Heart right ventricle (tissue), 16 donors: ENCODE measurements around the gene GNL2. TPM values are rescaled to one million over a fixed set of nuclear protein-coding genes. Genes with fewer than 3 reads are reported as not detected.

ENCODE experiments used
- ATAC-seq, 8 donors: fragments of 200-7000 bp; cut with Tn5 transposase; one replicate each; pipeline ENCODE4 v1.9.1; 2020; ENCODE audit warnings: mild to moderate bottlenecking in 8 of 8, moderate library complexity in 8 of 8, moderate number of reproducible peaks in 1 of 8
- DNase-seq, 2 donors: peaks; one replicate each; pipeline ENCODE4 v3.0.0-alpha.2; 2020
- H3K27ac ChIP-seq, 10 donors: fragments of 200-600 bp; sonication (generic) in 2 of 10; one replicate each; pipeline versions ENCODE4 v1.5.0 to v1.8.0; 2020 to 2022; ENCODE audit warnings: mild to moderate bottlenecking in 3 of 10
- H3K27me3 ChIP-seq, 7 donors: fragments of 200-600 bp; one replicate each; pipeline ENCODE4 v1.8.0; 2021 to 2022; ENCODE audit warnings: mild to moderate bottlenecking in 2 of 7
- H3K36me3 ChIP-seq, 9 donors: fragments of 200-600 bp; sonication (generic) in 1 of 9; one replicate each; pipeline versions ENCODE4 v1.5.0 to v1.8.0; 2020 to 2022; ENCODE audit warnings: mild to moderate bottlenecking in 2 of 9
- H3K4me1 ChIP-seq, 9 donors: fragments of 200-600 bp; sonication (generic) in 1 of 9; one replicate each; pipeline versions ENCODE4 v1.5.0 to v1.8.0; 2020 to 2022; ENCODE audit warnings: mild to moderate bottlenecking in 4 of 9
- H3K4me3 ChIP-seq, 10 donors: fragments of 200-600 bp; sonication (generic) in 2 of 10; one replicate each; pipeline versions ENCODE4 v1.5.0 to v1.8.0; 2020 to 2022; ENCODE audit warnings: mild to moderate bottlenecking in 7 of 10, moderate library complexity in 2 of 10
- H3K9me3 ChIP-seq, 11 donors: fragments of 200-600 bp in 10 of 11; sonication (generic) in 2 of 11; one replicate each; pipeline versions ENCODE4 v1.5.0 to v1.8.0; 2013 to 2022; ENCODE audit warnings: mild to moderate bottlenecking in 2 of 11, control low read depth in 1 of 11, moderate library complexity in 1 of 11
- whole genome bisulfite sequencing, 2 donors: extraction: QIAGEN DNeasy Blood & Tissue Kit; methylation state at CpG; one replicate each; pipeline ENCODE4 v1.1.7; 2013; ENCODE audit warnings: inconsistent platforms in 1 of 2; 5-methylcytosine and 5-hydroxymethylcytosine counted together
- intact Hi-C, 10 donors: fragments of 100-400 bp; cut with DNase I; formaldehyde crosslinking; loops; one replicate each; pipeline versions ENCODE4 v1.11.1 to v1.14.2; 2022
- polyA plus RNA-seq, 2 donors: library from polyadenylated mRNA; stranded (reverse); fragments of 200-250 nt; gene quantifications; one replicate each; pipeline ENCODE4 v1.2.3, GENCODE V29; 2013
- total RNA-seq, 10 donors: library from RNA; stranded (reverse); fragmentation: NEBNext Ultra II Directional in 3 of 10; extraction: Animal tissue kit (Norgen Biotek cat#: 25700) in 3 of 10; gene quantifications; one replicate each; pipeline versions ENCODE4 v1.2.1 to v1.2.4, GENCODE V29; 2021 to 2023
- TF ChIP-seq, protein P1 (sequence below), 9 donors: fragments of 200-600 bp; sonication (generic) in 2 of 9; IDR thresholded peaks; one replicate each; pipeline versions ENCODE4 v1.5.0 to v1.8.0; 2021 to 2022; ENCODE audit warnings: antibody characterized with exemption in 9 of 9, mild to moderate bottlenecking in 5 of 9, moderate library complexity in 1 of 9
- donor health status: Arrhythmogenic right ventricular cardiomyopathy.
- donor health status: ischemic (EF 13 %, LVEDD 7.1; RV severe dilation, severe dysfunction).
- donor health status: healthy with polysubstance abuse.
- donor health status: DM: no; HTN: yes; CAD: no.
- donor health status: DM: no; HTN: no; CAD: no.
- donor health status: ischemic (EF 25% LVEDD 6.9; RV normal size, moderate dysfunction).
- donor health status: ischemic (EF 25% LVEDD 5.7; RV mildly dilated, moderate dysfunction).
- donor health status: healthy.
- donor health status: DM: yes; HTN: yes; CAD: no.
- donor health status: Ischemic cardiomyopathy.
- donor health status: ischemic (EF 35%, LVEDD 5.7; RV mildly dilated, moderate dysfunction).
- donor health status: nonischemic (EF 11% LVEDD 7.7; RV severe dilation, severe dysfunction).
- donor health status: DM: yes; HTN: yes; CAD: no.
- donor health status: PGD.
- donor health status: ischemic (EF 29% LVEDD 5.4; RV normal size, mild dysfunction).
- donor health status: nonischemic (EF 23%, LVEDD 6.1; RV moderate dilation, normal function).

Gene GNL2
- total and polyA plus RNA-seq, 12 donors: 20.2 to 196 (median 23.1) TPM

DNA sequence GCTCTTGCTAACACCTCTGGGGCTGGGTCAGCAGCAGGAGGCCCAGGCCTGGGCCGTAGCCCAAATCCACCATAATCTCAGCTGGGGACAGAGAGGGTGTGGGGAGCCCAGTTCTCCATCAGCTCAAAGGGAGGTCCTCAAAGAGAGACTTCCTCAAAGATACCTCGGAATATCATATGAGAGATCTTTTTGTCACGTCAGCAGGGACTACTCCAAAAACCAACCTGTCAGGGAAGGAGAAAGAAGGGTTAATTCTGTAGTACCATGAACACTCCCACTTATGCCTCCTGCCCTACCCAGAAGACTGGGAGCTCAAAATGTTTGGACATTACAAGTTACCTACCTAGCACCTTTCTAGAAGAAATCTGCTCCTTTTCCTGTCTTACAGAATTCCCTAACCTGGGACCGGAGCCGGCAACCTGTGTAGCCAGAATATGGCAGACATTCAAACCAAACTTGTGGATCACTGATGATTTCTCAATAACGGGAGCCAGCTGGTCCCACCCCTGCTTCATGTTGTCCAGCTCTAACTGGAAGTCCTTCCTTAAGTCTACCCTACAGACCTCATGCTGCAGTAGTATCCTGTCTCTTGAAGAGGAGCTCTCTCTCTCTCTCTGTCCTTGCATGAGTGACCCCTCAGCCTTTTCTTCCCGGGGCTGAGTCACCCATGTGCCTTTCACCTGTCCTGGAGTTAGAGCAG lies 34.1 kb upstream of the GNL2 start:
- DNase-seq (no peak), ATAC-seq (no peak)
- WGBS, 2 donors: 47 to 48% methylated on average over 7 of the region's 7 CpGs
- Histone ChIP-seq H3K27me3 (peaks cover 12 to 99% (median 97%) of the 10 kb centered on the region in 7 donors), H3K4me3 (no peak overlapping the region), H3K9me3 (no peaks in the 10 kb centered on the region), H3K36me3 (no peaks in the 10 kb centered on the region), H3K27ac (no peak overlapping the region), H3K4me1 (peaks cover 0 to 10% (median 5%) of the 10 kb centered on the region in 9 donors)
- intact Hi-C loops: no loop called here
- TF ChIP-seq, protein P1, sequence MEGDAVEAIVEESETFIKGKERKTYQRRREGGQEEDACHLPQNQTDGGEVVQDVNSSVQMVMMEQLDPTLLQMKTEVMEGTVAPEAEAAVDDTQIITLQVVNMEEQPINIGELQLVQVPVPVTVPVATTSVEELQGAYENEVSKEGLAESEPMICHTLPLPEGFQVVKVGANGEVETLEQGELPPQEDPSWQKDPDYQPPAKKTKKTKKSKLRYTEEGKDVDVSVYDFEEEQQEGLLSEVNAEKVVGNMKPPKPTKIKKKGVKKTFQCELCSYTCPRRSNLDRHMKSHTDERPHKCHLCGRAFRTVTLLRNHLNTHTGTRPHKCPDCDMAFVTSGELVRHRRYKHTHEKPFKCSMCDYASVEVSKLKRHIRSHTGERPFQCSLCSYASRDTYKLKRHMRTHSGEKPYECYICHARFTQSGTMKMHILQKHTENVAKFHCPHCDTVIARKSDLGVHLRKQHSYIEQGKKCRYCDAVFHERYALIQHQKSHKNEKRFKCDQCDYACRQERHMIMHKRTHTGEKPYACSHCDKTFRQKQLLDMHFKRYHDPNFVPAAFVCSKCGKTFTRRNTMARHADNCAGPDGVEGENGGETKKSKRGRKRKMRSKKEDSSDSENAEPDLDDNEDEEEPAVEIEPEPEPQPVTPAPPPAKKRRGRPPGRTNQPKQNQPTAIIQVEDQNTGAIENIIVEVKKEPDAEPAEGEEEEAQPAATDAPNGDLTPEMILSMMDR (IDR thresholded peaks at IDR 0.05): no peak

DNA sequence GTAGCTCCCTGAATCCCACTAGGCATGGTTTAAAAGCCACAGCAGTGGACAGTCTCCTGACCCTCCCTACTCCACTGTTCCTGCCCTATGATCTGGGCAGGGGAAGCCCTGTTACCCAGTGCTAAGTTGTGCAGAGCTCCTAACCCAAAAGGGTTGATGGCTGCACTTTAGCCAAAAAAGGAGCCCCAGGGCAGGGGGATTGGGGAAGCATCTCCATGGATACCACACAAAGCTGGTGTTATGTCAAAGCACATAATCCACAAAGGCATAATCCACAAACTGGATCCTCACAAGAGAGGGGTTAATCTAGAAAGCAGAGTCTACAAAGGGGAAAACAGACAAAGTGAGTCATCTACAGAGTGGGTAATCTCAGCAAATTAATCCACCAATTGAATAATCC lies 33.3 kb upstream of the GNL2 start:
- no peaks in the 10 kb centered on the region for H3K9me3 ChIP-seq
- intact Hi-C loops: no loop called here
- DNase-seq (no peak), ATAC-seq (no peak)
- peaks cover 7 to 99% (median 94%) of the 10 kb centered on the region in 7 donors for H3K27me3 ChIP-seq
- H3K4me1 ChIP-seq: peaks cover 0 to 1% (median 0%) of the 10 kb centered on the region in 9 donors
- H3K27ac ChIP-seq: no peak overlapping the region
- H3K4me3 ChIP-seq: no peak overlapping the region
- no peaks in the 10 kb centered on the region for H3K36me3 ChIP-seq
- TF ChIP-seq, protein P1 (IDR thresholded peaks at IDR 0.05): no peak

DNA sequence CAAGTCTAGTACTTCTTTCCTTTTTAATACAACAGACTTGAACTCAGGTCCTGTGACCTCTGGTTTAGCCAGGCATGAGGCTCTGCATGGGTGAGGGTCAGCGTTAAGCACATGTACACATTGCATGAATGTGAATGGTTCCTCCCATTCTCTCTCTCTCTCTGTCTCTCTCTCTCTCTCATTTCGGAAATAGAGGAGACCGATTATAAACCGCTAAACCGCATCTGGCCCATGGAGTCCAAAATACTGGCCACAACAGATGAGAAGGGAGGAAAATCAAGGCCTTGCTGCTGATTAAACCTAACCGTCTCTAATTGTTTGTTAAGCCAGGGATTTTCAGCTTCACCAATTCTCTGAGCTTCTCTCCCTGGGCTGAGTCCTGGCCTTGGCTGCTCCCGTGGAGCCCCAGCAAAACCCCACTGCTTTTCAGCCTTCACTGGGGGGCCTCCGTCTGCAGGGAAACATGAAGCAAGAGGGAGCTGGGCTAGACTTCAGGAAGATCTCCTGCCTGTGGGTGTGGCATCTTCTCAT lies 32.4 kb upstream of the GNL2 start:
- peaks cover 4 to 99% (median 87%) of the 10 kb centered on the region in 7 donors for H3K27me3 ChIP-seq
- no peak for DNase-seq
- H3K36me3 ChIP-seq: no peaks in the 10 kb centered on the region
- TF ChIP-seq, protein P1 (IDR thresholded peaks at IDR 0.05): no peak
- H3K4me3 ChIP-seq: no peak overlapping the region
- WGBS, 2 donors: 75 to 77% methylated on average over 8 of the region's 8 CpGs
- ATAC-seq: no peak
- intact Hi-C loops: no loop called here
- no peaks in the 10 kb centered on the region for H3K9me3 ChIP-seq
- H3K4me1 ChIP-seq: no peaks in the 10 kb centered on the region
- H3K27ac ChIP-seq: no peak overlapping the region

DNA sequence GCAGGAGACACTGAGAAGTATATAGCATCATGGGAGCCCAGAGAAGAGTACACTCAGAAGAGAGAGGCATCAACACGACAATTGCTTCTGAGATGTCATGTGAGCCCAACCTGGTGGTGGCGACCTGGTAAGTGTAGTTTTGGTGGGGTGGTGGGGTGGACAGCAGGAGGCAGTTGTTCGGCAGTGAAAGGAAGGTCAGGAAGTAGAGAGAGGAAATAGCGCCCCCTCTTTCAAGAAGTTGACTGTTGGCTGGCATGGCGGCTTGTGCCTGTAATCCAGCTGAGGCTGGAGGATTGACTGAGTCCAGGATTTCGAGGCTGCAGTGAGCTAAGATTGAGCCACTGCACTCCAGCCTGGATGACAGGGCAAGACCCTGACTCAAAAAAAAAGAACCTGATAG lies 26.4 kb upstream of the GNL2 start:
- peaks cover 0 to 93% (median 75%) of the 10 kb centered on the region in 7 donors for H3K27me3 ChIP-seq
- 46 to 49% methylated on average over 6 of the region's 6 CpGs for WGBS, 2 donors
- TF ChIP-seq, protein P1 (IDR thresholded peaks at IDR 0.05): no peak

More for the DNA sequence above, 26.4 kb upstream of the GNL2 start:
- no peak for ATAC-seq
- H3K9me3 ChIP-seq: no peaks in the 10 kb centered on the region
- no peaks in the 10 kb centered on the region for H3K36me3 ChIP-seq
- H3K4me3 ChIP-seq: no peak overlapping the region
- intact Hi-C loops: no loop called here
- H3K4me1 ChIP-seq: no peaks in the 10 kb centered on the region
- no peak overlapping the region for H3K27ac ChIP-seq
- DNase-seq: no peak
